NCI-H69 (cell line): ENCODE measurements around the gene NCOR2.
A peak's percentile ranks its signal among the peaks of the same experiment; 100 is the strongest.

ENCODE experiments used
- DNase-seq: peaks from one replicate; lab custom pipeline; 2025; lab: John Stamatoyannopoulos, UW

The NCOR2 gene

DNA sequence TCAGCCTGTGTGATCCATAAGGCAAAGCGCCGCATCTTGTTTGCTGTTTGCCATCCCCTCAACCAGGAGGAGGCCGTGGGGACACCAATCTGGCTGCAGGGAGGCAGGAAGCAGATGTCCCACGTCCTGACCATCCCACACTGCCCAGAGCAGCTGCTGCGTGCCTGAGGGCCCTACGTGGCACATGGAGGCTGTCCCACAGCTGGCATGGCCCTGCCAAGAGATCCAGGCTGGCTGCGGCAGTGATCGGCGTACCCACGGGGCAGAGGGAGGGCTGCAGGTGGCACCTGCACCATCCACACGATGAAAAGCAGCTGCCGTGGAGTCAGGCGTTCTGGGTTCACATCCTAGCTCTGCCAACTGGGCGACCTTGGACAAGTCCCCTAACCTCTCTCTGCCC lies 42.0 kb downstream of the NCOR2 start:
- no peak for DNase-seq

DNA sequence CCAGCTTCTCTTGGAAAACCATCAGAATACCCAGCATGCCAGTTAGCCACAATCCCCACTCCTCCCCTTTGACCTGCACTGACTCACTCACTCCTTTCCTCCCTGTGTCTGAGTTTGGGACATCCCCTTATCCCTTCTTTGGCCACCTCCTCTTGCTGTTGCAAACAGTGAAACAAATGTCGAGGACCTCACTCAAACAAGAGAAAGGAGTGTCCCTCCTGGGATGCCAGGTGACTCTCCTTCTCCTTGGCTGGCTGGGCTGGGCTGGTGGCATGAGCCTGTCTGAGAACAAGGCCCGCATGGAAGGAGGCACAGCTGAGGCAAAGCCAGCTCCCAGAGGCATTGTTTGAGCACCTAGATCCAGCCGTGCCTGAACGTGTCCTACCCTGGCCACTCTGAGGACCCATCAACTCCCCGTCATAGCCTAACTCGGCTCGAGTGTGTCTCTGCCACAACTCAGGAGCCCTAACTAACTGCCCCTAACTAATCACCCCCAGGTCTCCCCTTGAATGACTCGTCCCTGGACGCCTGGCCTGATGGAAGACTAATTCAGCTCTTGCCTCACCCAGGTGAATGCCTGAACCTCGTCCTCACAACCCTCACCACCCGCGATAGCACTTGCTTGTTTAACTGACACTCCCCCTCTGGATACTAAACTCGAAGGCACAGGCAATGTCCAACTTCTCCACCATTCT lies 43.0 kb downstream of the NCOR2 start:
- DNase-seq: no peak

DNA sequence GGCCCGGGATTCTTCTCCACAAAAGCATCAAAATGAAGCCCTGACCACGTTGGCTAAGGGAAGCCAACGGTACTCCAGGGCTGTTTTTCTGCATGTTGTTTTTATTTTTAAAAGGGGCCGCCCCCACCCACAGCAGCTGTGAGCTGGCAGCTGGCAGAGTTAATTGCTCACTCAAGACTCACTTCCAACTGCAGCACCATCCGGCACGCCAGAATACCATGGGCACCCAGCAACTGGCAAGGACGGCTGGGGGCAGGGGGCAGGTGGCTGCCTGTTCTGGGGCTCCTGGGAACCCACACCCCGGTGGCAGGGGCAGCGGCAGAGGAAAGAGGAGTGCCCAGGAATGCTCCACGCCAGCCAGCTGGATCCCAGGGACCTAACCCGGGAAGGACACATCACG lies 44.3 kb downstream of the NCOR2 start:
- DNase-seq: peak; percentile 55

DNA sequence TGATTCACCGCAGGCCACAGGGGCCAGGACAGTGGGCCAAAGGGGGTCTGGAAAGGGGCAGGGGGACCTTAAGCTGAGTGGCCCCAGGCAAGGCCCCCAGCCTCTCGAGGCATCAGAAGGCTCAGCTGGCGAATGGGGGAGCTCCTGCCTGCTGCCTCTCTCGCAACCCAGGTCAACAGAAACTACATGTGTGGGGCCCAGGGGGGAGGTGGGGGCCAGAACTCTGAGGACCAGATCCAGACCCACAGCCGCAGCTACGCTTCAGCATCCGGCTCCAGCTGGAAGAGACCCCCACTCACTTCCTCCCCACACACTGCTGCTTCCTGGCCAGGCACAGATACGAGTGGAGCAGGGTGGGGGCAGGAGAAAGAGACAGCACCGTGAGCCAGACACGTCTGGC lies 46.5 kb downstream of the NCOR2 start:
- DNase-seq: no peak

DNA sequence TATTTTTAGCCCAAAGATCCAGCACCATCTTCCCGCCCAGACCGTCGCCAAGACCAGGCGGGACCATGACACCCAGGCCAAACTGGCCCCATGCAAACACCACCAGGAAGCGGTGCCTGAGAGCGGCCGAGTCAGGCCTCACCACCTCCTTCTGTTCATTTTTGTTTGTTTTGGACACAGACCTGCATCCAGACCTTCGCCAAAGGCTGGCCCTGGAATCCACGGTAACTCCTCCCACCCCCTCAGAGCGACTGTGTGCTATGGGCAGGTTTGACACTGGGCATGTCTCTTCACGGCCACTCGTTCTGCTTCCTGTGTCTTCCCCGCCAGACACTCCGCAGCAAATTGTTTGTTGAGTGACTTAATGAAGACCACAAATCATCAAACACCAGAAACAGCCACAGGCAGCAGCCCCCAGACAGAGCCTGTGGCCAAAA lies 47.1 kb downstream of the NCOR2 start:
- DNase-seq: peak; percentile 86

DNA sequence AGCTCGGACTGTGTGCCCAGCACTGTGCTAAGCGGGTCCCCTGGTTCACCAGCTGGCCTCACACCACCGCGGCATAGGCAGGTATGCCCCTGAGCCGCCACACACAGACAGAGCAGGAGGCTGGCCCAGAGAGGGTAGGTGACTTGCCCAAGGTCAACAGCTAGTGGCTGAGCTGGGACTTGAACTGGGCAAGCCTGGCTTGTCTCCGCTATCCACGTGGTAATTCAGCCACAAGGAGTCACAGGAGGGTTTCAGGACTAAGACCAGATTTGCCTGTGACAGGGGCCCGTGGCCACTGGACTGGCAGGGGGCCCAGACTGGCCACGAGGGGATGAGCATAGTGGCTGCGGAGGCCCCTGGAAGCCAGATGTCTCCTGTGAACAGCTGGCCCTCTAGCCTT lies 47.7 kb downstream of the NCOR2 start:
- DNase-seq: peak; percentile 58

DNA sequence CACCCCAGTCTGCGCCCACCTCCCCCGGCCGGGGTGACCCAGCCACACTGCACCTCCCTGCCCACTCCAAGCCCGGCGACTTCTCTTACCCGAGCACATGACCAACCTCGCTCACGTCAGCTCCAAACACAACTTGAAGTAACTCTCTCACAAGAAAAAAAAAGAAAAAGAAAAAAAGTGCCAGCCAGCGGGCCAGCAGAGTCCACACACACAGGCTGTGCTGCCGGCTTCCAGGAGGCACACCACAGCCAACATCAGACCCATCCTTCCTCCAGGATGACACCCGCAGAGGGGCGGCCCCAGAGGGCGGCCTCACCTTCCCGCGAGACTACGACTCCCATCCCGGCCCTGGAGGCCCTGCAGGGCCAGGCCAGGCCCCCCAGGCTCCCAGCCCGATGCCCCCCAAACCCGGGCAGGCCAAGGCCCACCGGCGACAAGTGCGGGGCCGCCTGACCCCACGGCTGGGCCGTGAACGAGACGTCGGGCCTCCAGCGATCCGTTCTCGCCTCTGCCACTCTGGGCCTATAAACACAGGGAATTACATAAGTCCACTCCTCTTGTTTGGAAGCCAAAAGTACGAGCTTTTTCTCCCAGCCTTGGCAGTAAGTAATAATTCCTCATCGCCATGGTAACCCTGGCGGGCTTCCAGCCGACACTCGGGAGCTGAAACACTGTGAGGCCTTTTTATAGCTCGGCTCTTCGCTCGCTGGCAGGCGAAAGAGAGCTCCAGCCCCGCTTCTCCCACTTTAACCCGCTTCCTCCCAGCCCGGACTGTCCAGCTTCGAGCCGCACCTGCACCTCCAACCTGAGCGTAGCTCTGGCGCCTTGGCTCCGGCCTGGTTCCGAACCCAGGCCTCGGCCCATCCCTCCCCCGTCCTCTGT lies 49.1 kb downstream of the NCOR2 start:
- DNase-seq: peak; percentile 98
